Natural killer cell (primary cell): ENCODE results near the gene SH2D3C. TPM values are rescaled to one million over a fixed set of nuclear protein-coding genes. Genes with fewer than 3 reads are reported as not detected.

ENCODE experiments used
- ATAC-seq, 3 donors: fragments of 150-1000 bp in 2 of 3; fragments of 200-7000 bp in 1 of 3; cut with Tn5 transposase; 1 replicate in 1 of 3; 2 replicates in 2 of 3; pipeline ENCODE4 v1.10.0; 2021; ENCODE audit warnings: mild to moderate bottlenecking in 2 of 3, moderate library complexity in 2 of 3
- DNase-seq, 2 donors: peaks; one replicate each; pipeline versions ENCODE4 v3.0.0 to v3.0.0-alpha.2; 2013 to 2021; ENCODE audit warnings: mixed read lengths in 1 of 2
- H3K27ac ChIP-seq: one replicate; pipeline ENCODE4 v1.5.1; 2013; ENCODE audit warnings: mild to moderate bottlenecking, low read length
- H3K27me3 ChIP-seq: one replicate; pipeline ENCODE4 v1.6.1; 2013; ENCODE audit warnings: low read length; ENCODE audit not compliant: control insufficient read depth, insufficient read depth
- H3K36me3 ChIP-seq: one replicate; pipeline ENCODE4 v1.6.1; 2013; ENCODE audit warnings: low read length; ENCODE audit not compliant: control insufficient read depth, insufficient read depth
- H3K4me1 ChIP-seq: one replicate; pipeline ENCODE4 v1.6.1; 2013; ENCODE audit warnings: low read length; ENCODE audit not compliant: control insufficient read depth, insufficient read depth
- H3K4me3 ChIP-seq: one replicate; pipeline ENCODE4 v1.5.1; 2013; ENCODE audit warnings: low read length
- H3K9me3 ChIP-seq: one replicate; pipeline ENCODE4 v1.6.1; 2013; ENCODE audit warnings: low read length; ENCODE audit not compliant: control insufficient read depth, insufficient read depth
- H3K27ac Mint-ChIP-seq, 2 donors: one replicate each; pipeline ENCODE4 v1.8.0; 2022; ENCODE audit warnings: mild to moderate bottlenecking in 2 of 2, mixed read lengths in 2 of 2, moderate library complexity in 1 of 2
- H3K27me3 Mint-ChIP-seq, 2 donors: one replicate each; pipeline ENCODE4 v1.8.0; 2022; ENCODE audit warnings: low read depth in 2 of 2, mixed read lengths in 2 of 2
- H3K36me3 Mint-ChIP-seq: one replicate; pipeline ENCODE4 v1.8.0; 2022; ENCODE audit warnings: mixed read lengths
- H3K4me1 Mint-ChIP-seq, 2 donors: one replicate each; pipeline ENCODE4 v1.8.0; 2022; ENCODE audit warnings: mixed read lengths in 2 of 2
- H3K4me3 Mint-ChIP-seq: one replicate; pipeline ENCODE4 v1.8.0; 2022; ENCODE audit warnings: mild to moderate bottlenecking, moderate library complexity, mixed read lengths
- H3K9me3 Mint-ChIP-seq, 2 donors: one replicate each; pipeline ENCODE4 v1.8.0; 2022; ENCODE audit warnings: mixed read lengths in 2 of 2
- CTCF ChIP-seq: fragments of 200-600 bp; IDR thresholded peaks from one replicate; pipeline ENCODE4 v1.8.0; 2022; ENCODE audit warnings: antibody characterized with exemption
- WGBS: methylation state at CpG from one replicate; pipeline ENCODE4 v1.1.7; 2013; ENCODE audit warnings: missing lambda C conversion rate; ENCODE audit not compliant: insufficient coverage; 5-methylcytosine and 5-hydroxymethylcytosine counted together
- intact Hi-C: fragments of 100-400 bp; cut with micrococcal nuclease; formaldehyde crosslinking; loops from one replicate; pipeline ENCODE4 v1.14.2; 2022
- total RNA-seq, 4 donors: library from RNA; stranded (reverse); fragments of 120-200 nt in 1 of 4; gene quantifications; one replicate each; pipeline versions ENCODE4 v1.2.3 to v1.2.4, GENCODE V29; 2013 to 2022

The SH2D3C gene
- total RNA-seq, 3 donors from 2014 or later (not counting 1 experiment from before 2014, with no cell fraction given), result 42.8 to 86.8 (median 56.6) TPM

- ATAC-seq (no peak), DNase-seq (no peak)
- H3K4me1 Mint-ChIP-seq, result peaks cover 65 to 73% of the 10 kb centered on the region in 2 donors
- H3K4me3 ChIP-seq, result no peak overlapping the region
- H3K9me3 Mint-ChIP-seq, result no peaks in the 10 kb centered on the region
- H3K27ac Mint-ChIP-seq, result peak overlapping the region; percentile 95 to 99
- peaks cover 68% of the 10 kb centered on the region for H3K36me3 ChIP-seq
- WGBS, result 67% methylated on average over 8 of the region's 8 CpGs
- no peak for TF ChIP-seq CTCF
- H3K4me1 ChIP-seq, result peaks cover 72% of the 10 kb centered on the region
- peak overlapping the region; percentile 47 for H3K4me3 Mint-ChIP-seq
- intact Hi-C loops, result no loop called here
- no peaks in the 10 kb centered on the region for H3K9me3 ChIP-seq
- H3K27me3 Mint-ChIP-seq, result no peaks in the 10 kb centered on the region
- peak overlapping the region; percentile 51 for H3K27ac ChIP-seq
- no peaks in the 10 kb centered on the region for H3K27me3 ChIP-seq
- no peaks in the 10 kb centered on the region for H3K36me3 Mint-ChIP-seq
Observed at GRCh38 chr9:127768698-127769097, 9.8 kb downstream of the SH2D3C start.

GRCh38 chr9:127767909-127768331 lies 10.5 kb downstream of the SH2D3C start:
- Mint-ChIP-seq H3K4me3 (no peak overlapping the region), H3K27me3 (no peaks in the 10 kb centered on the region), H3K36me3 (no peaks in the 10 kb centered on the region), H3K27ac (peak overlapping the region; percentile 95 to 99), H3K9me3 (no peaks in the 10 kb centered on the region), H3K4me1 (peaks cover 73 to 80% of the 10 kb centered on the region in 2 donors)
- no peaks in the 10 kb centered on the region for H3K27me3 ChIP-seq
- H3K36me3 ChIP-seq, result peaks cover 66% of the 10 kb centered on the region
- WGBS, result 81% methylated on average over 12 of the region's 13 CpGs
- peaks cover 73% of the 10 kb centered on the region for H3K4me1 ChIP-seq
- no peak for ATAC-seq
- no peaks in the 10 kb centered on the region for H3K9me3 ChIP-seq
- no peak for DNase-seq
- no peak overlapping the region for H3K4me3 ChIP-seq
- no peak for TF ChIP-seq CTCF
- intact Hi-C loops, result no loop called here
- peak overlapping the region; percentile 51 for H3K27ac ChIP-seq

- no peaks in the 10 kb centered on the region for H3K9me3 ChIP-seq
- Mint-ChIP-seq H3K4me3 (peak overlapping the region; percentile 80), H3K36me3 (no peaks in the 10 kb centered on the region), H3K27ac (peak overlapping the region; percentile 95 to 99), H3K27me3 (no peaks in the 10 kb centered on the region), H3K9me3 (no peaks in the 10 kb centered on the region), H3K4me1 (peaks cover 78 to 85% of the 10 kb centered on the region in 2 donors)
- H3K4me3 ChIP-seq, result no peak overlapping the region
- ATAC-seq (no peak), DNase-seq (peak in 1 of 2 donors; percentile 61)
- intact Hi-C loops, result no loop called here
- H3K27ac ChIP-seq, result peak overlapping the region; percentile 51
- H3K36me3 ChIP-seq, result peaks cover 65% of the 10 kb centered on the region
- 86% methylated on average over 1 of the region's 3 CpGs for WGBS
- no peaks in the 10 kb centered on the region for H3K27me3 ChIP-seq
- TF ChIP-seq CTCF, result no peak
- H3K4me1 ChIP-seq, result peaks cover 78% of the 10 kb centered on the region
Observed at GRCh38 chr9:127767410-127767809, 11.1 kb downstream of the SH2D3C start.

GRCh38 chr9:127765418-127765817 lies 13.0 kb downstream of the SH2D3C start:
- Histone ChIP-seq H3K4me1 (peaks cover 73% of the 10 kb centered on the region), H3K36me3 (peaks cover 70% of the 10 kb centered on the region), H3K27ac (no peak overlapping the region), H3K4me3 (no peak overlapping the region), H3K27me3 (no peaks in the 10 kb centered on the region), H3K9me3 (no peaks in the 10 kb centered on the region)
- H3K27me3 Mint-ChIP-seq, result no peaks in the 10 kb centered on the region
- no peaks in the 10 kb centered on the region for H3K9me3 Mint-ChIP-seq
- ATAC-seq (no peak), DNase-seq (no peak)
- no peak for TF ChIP-seq CTCF
- H3K4me3 Mint-ChIP-seq, result no peak overlapping the region
- H3K36me3 Mint-ChIP-seq, result no peaks in the 10 kb centered on the region
- WGBS, result 92% methylated on average over 1 of the region's 1 CpG
- H3K27ac Mint-ChIP-seq, result peak overlapping the region; percentile 95 to 99
- peaks cover 75 to 77% of the 10 kb centered on the region in 2 donors for H3K4me1 Mint-ChIP-seq
- intact Hi-C loops, result no loop called here
